K562 (cell line): ENCODE results near the gene CNPY3. TPM values are rescaled to one million over a fixed set of nuclear protein-coding genes. Genes with fewer than 3 reads are reported as not detected.

ENCODE experiments used
- ARNT ChIP-seq, 2 experiments: fragments of 450-650 bp; IDR thresholded peaks; 2 replicates each; pipeline ENCODE4 v1.6.1; 2016; ENCODE audit warnings: mild to moderate bottlenecking in 1 of 2
- FOXP1 ChIP-seq: sonication (generic); formaldehyde crosslinking; IDR thresholded peaks from 2 replicates; pipeline ENCODE4 v1.8.0; 2022; ENCODE audit warnings: mild to moderate bottlenecking, missing genetic modification reagents
- GABPB1 ChIP-seq: sonication (generic); formaldehyde crosslinking; IDR thresholded peaks from 2 replicates; pipeline ENCODE4 v1.8.0; 2022; ENCODE audit warnings: mild to moderate bottlenecking, missing genetic modification reagents
- JUN ChIP-seq, 2 experiments: sonication (generic) in 1 of 2; formaldehyde crosslinking in 1 of 2; IDR thresholded peaks; 2 replicates each; pipeline versions ENCODE4 v1.6.1 to v1.8.0; 2012 to 2022; ENCODE audit warnings: borderline replicate concordance in 2 of 2, mild to moderate bottlenecking in 2 of 2, improper control_type of control experiment in 1 of 2, low read depth in 1 of 2, low read length in 1 of 2, missing genetic modification reagents in 1 of 2
- L3MBTL2 ChIP-seq: fragments of 450-650 bp; IDR thresholded peaks from 2 replicates; pipeline ENCODE4 v1.6.1; 2016; ENCODE audit warnings: mild to moderate bottlenecking, moderate library complexity
- MEF2A ChIP-seq: IDR thresholded peaks from 2 replicates; pipeline ENCODE4 v1.6.1; 2011; ENCODE audit warnings: low read depth, mild to moderate bottlenecking, low read length, moderate library complexity; ENCODE audit not compliant: control insufficient read depth
- PHF8 ChIP-seq: fragments of 200-600 bp; sonication (generic); IDR thresholded peaks from 2 replicates; pipeline ENCODE4 v1.6.1; 2012; ENCODE audit warnings: mixed run types, mild to moderate bottlenecking, inconsistent platforms, low read length, moderate library complexity, borderline replicate concordance
- PML ChIP-seq: IDR thresholded peaks from 2 replicates; pipeline ENCODE4 v1.6.1; 2012; ENCODE audit warnings: low read length, inconsistent platforms
- SMARCB1 ChIP-seq: IDR thresholded peaks from 2 replicates; pipeline ENCODE4 v1.6.1; 2011; ENCODE audit warnings: improper control_type of control experiment, low read depth; ENCODE audit not compliant: insufficient read length
- TCF7 ChIP-seq: sonication (generic); IDR thresholded peaks from 2 replicates; pipeline ENCODE4 v1.6.1; 2016; ENCODE audit warnings: antibody characterized with exemption, borderline replicate concordance
- ZNF76 ChIP-seq: fragments of 250-450 bp; sonication (Bioruptor Pico); IDR thresholded peaks from 2 replicates; pipeline ENCODE4 v1.4.0; 2020; ENCODE audit warnings: mild to moderate bottlenecking, moderate library complexity, borderline replicate concordance
- polyA plus RNA-seq, 8 experiments: library from polyadenylated mRNA; depleted of rRNA in 4 of 8; stranded (reverse) in 5 of 8; unstranded in 3 of 8; fragments of >200 nt; fragmentation: Nextera tagmentation in 2 of 8; fragmentation: Illumina TruSeq in 1 of 8; extraction: Ambion mirVana in 2 of 8; extraction: Trizol in 1 of 8; gene quantifications; 2 replicates each; pipeline versions ENCODE4 v1.2.1 to v1.2.3, GENCODE V29; 2011 to 2014; ENCODE audit warnings: inconsistent platforms in 1 of 8, missing spikeins in 1 of 8
- total RNA-seq, 7 experiments: library from RNA; depleted of rRNA in 6 of 7; stranded (reverse); fragments of >200 nt in 6 of 7; fragmentation: Illumina TruSeq in 2 of 7; extraction: Trizol in 2 of 7; gene quantifications; 2 replicates each; pipeline versions ENCODE4 v1.2.1 to v1.2.3, GENCODE V29; 2011 to 2021; ENCODE audit warnings: low replicate concordance in 1 of 7
- TF ChIP-seq, protein P1 (sequence below): fragments of 450-650 bp; formaldehyde crosslinking; IDR thresholded peaks from 2 replicates; pipeline ENCODE4 v1.4.0; 2020; ENCODE audit warnings: mild to moderate bottlenecking, moderate library complexity
- TF ChIP-seq, protein P2 (sequence below): fragments of 200-800 bp; sonication (Bioruptor generic); IDR thresholded peaks from 2 replicates; pipeline ENCODE4 v1.6.1; 2017; ENCODE audit warnings: missing genetic modification characterization, missing compliant biosample characterization
- TF ChIP-seq, protein P3 (sequence below), 2 experiments: fragments of 450-650 bp; IDR thresholded peaks; 2 replicates each; pipeline ENCODE4 v1.6.1; 2018; ENCODE audit warnings: mild to moderate bottlenecking in 2 of 2, low read depth in 1 of 2; ENCODE audit not compliant: partially characterized antibody in 2 of 2
- TF ChIP-seq, protein P4 (sequence below): sonication (generic); formaldehyde crosslinking; IDR thresholded peaks from 2 replicates; pipeline ENCODE4 v1.8.0; 2022; ENCODE audit warnings: mild to moderate bottlenecking, missing genetic modification reagents

Gene CNPY3
- total and polyA plus RNA-seq, 9 of the 15 experiments (the other 6 are each of a cell fraction or from before 2014, with no cell fraction given) = 2.4 to 37.4 (median 21.2) TPM

DNA sequence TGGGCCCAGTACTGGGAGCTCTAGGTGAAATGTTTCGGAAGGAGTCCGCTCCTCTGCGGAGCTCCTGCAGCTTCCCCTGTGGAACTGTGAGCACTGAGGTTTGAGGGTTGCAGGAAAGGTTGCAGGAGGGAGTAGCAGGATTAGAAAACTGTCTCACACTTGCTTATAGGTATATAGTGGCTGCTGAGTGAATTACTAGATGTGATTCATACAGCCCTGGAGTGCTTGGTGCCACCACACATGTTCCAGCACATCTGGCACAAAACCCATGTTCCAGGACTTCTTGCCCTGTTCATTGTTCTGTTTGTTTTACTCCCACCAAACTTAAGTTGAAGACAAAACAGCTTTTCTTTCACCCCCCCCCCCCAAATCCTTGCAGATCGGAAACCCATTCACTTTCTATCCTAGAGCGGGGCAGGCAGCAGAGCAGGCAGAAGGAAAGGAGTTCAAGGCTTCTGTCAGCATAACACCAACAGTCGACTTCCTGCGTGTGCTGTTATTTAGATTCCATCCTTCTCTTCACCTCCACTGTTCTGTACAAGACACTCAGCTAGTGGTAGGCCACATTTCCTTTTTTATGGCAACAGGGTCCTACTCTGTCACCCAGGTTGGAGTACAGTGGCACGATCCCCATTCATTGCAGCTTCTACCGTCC lies 50.4 kb downstream of the CNPY3 start (continued):
- TF ChIP-seq, protein P1, sequence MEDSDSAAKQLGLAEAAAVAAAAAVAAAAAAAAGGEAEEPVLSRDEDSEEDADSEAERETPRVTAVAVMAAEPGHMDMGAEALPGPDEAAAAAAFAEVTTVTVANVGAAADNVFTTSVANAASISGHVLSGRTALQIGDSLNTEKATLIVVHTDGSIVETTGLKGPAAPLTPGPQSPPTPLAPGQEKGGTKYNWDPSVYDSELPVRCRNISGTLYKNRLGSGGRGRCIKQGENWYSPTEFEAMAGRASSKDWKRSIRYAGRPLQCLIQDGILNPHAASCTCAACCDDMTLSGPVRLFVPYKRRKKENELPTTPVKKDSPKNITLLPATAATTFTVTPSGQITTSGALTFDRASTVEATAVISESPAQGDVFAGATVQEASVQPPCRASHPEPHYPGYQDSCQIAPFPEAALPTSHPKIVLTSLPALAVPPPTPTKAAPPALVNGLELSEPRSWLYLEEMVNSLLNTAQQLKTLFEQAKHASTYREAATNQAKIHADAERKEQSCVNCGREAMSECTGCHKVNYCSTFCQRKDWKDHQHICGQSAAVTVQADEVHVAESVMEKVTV (CRISPR knock-in tag) = 0 out of 2 replicates have a peak, but pooled peaks have one; percentile 3
- TF ChIP-seq ARNT (IDR thresholded peaks at IDR 0.05) (0 out of 4 replicates have a peak, but pooled peaks of 1 of the 2 experiments have one; percentile 11), ZNF76 (CRISPR knock-in tag) (0 out of 2 replicates have a peak, but pooled peaks have one; percentile 19), SMARCB1 (no peak), FOXP1 (0 out of 2 replicates have a peak, but pooled peaks have one; percentile 18), MEF2A (no peak), PHF8 (no peak), TCF7 (no peak), JUN (IDR thresholded peaks at IDR 0.05; ENCODE audit: borderline replicate concordance, low read depth, low read length) (no peak), JUN (CRISPR knock-in tag; IDR thresholded peaks at IDR 0.05; ENCODE audit: borderline replicate concordance) (peak; percentile 42; the same call in 1 of the 2 replicates), PML (peak; percentile 12; the same call in 1 of the 2 replicates), GABPB1 (CRISPR knock-in tag) (peak; percentile 44; the same call in 1 of the 2 replicates), L3MBTL2 (peak; percentile 6; the same call in 1 of the 2 replicates)
- TF ChIP-seq, protein P2, sequence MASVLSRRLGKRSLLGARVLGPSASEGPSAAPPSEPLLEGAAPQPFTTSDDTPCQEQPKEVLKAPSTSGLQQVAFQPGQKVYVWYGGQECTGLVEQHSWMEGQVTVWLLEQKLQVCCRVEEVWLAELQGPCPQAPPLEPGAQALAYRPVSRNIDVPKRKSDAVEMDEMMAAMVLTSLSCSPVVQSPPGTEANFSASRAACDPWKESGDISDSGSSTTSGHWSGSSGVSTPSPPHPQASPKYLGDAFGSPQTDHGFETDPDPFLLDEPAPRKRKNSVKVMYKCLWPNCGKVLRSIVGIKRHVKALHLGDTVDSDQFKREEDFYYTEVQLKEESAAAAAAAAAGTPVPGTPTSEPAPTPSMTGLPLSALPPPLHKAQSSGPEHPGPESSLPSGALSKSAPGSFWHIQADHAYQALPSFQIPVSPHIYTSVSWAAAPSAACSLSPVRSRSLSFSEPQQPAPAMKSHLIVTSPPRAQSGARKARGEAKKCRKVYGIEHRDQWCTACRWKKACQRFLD (CRISPR knock-in tag) = 0 out of 2 replicates have a peak, but pooled peaks have one; percentile 15
- TF ChIP-seq, protein P3, sequence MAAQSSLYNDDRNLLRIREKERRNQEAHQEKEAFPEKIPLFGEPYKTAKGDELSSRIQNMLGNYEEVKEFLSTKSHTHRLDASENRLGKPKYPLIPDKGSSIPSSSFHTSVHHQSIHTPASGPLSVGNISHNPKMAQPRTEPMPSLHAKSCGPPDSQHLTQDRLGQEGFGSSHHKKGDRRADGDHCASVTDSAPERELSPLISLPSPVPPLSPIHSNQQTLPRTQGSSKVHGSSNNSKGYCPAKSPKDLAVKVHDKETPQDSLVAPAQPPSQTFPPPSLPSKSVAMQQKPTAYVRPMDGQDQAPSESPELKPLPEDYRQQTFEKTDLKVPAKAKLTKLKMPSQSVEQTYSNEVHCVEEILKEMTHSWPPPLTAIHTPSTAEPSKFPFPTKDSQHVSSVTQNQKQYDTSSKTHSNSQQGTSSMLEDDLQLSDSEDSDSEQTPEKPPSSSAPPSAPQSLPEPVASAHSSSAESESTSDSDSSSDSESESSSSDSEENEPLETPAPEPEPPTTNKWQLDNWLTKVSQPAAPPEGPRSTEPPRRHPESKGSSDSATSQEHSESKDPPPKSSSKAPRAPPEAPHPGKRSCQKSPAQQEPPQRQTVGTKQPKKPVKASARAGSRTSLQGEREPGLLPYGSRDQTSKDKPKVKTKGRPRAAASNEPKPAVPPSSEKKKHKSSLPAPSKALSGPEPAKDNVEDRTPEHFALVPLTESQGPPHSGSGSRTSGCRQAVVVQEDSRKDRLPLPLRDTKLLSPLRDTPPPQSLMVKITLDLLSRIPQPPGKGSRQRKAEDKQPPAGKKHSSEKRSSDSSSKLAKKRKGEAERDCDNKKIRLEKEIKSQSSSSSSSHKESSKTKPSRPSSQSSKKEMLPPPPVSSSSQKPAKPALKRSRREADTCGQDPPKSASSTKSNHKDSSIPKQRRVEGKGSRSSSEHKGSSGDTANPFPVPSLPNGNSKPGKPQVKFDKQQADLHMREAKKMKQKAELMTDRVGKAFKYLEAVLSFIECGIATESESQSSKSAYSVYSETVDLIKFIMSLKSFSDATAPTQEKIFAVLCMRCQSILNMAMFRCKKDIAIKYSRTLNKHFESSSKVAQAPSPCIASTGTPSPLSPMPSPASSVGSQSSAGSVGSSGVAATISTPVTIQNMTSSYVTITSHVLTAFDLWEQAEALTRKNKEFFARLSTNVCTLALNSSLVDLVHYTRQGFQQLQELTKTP (IDR thresholded peaks at IDR 0.05; ENCODE audit: low read depth in 1 of 2, partially characterized antibody in 2 of 2) = peak in 1 of 2 experiments; percentile 19
- TF ChIP-seq, protein P4, sequence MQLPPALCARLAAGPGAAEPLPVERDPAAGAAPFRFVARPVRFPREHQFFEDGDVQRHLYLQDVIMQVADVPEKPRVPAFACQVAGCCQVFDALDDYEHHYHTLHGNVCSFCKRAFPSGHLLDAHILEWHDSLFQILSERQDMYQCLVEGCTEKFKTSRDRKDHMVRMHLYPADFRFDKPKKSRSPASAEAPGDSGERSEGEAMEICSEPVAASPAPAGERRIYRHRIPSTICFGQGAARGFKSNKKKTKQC (CRISPR knock-in tag) = 0 out of 2 replicates have a peak, but pooled peaks have one; percentile 46
- TF ChIP-seq, all 486 proteins: peak for 20
